GM23248 (cell line): ENCODE results near the gene ARSI.

ENCODE experiments used
- EZH2 ChIP-seq: fragments of 200-600 bp; sonication (generic); IDR thresholded peaks from 2 replicates; pipeline ENCODE4 v1.6.1; 2018; ENCODE audit warnings: antibody characterized with exemption, mild to moderate bottlenecking; ENCODE audit not compliant: insufficient read depth, poor library complexity, severe bottlenecking
- EZH2phosphoT487 ChIP-seq: fragments of 200-600 bp; sonication (generic); IDR thresholded peaks from 2 replicates; pipeline ENCODE4 v1.6.1; 2018; ENCODE audit warnings: antibody characterized with exemption, moderate library complexity, mild to moderate bottlenecking, low read depth; ENCODE audit not compliant: insufficient read depth

DNA sequence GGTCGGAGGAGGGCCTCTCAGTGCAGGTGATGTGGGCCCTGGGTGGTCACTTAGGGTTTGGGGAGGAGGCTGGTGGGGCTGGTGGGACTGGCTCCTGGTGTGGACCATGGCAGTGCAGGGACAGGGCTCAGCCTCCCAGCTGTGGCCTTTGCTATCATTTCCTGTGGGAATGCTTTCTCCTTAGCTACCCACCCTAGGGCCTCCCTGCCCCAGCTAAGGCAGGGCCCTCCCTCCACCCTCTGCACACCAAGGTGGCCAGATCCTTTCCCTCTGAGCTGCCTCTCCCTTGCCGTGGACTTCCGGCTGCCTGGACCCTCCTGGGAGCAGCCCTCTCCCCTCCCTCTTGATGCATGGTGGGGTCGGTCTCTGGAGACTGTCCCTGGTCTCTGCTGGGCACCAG is 22.7 kb upstream of the ARSI start:
- TF ChIP-seq EZH2phosphoT487, result no peak
- no peak for TF ChIP-seq EZH2
